Measurements from ENCODE around the gene SMPD4. TPM values are rescaled to one million over a fixed set of nuclear protein-coding genes. Genes with fewer than 3 reads are reported as not detected.

SMPD4 gene
- total and polyA plus RNA-seq, 2 of the 8 experiments (the other 6 are each of a cell fraction or from before 2014, with no cell fraction given) = 102 to 106 TPM

- CTCF ChIA-PET (ENCODE audit: partially characterized antibody) = interaction anchor here (1.0 to 1.1 kb wide), 3 partner anchors 22 to 178 kb away, joined by 3 to 5 read pairs (median 4); no protein-coding TSS in a partner anchor
- no peak for FAIRE-seq
- TF ChIP-seq, protein P1, sequence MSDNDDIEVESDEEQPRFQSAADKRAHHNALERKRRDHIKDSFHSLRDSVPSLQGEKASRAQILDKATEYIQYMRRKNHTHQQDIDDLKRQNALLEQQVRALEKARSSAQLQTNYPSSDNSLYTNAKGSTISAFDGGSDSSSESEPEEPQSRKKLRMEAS (IDR thresholded peaks at IDR 0.05) = no peak
- no peak for TF ChIP-seq CBX8 (IDR thresholded peaks at IDR 0.05; ENCODE audit: borderline replicate concordance, low read depth, low read length)
- no peak for TF ChIP-seq E2F6 (IDR thresholded peaks at IDR 0.05)
- no peak for TF ChIP-seq ATF2 (IDR thresholded peaks at IDR 0.05; ENCODE audit: low read length)
- TF ChIP-seq ZNF274 (IDR thresholded peaks at IDR 0.05; ENCODE audit: borderline replicate concordance, extremely low read depth, low read length) = no peak
- TF ChIP-seq SUZ12 (IDR thresholded peaks at IDR 0.05; ENCODE audit: low read length) = no peak
- TF ChIP-seq HDAC2 (IDR thresholded peaks at IDR 0.05; ENCODE audit: borderline replicate concordance in 1 of 2, low read depth in 2 of 2, low read length in 2 of 2) = no peak
- TF ChIP-seq EGR1 (IDR thresholded peaks at IDR 0.05; ENCODE audit: borderline replicate concordance, low read depth, low read length) = no peak
Measured at GRCh38 chr2:130154773-130155765, 26.3 kb downstream of the SMPD4 start.

More at GRCh38 chr2:130154773-130155765, 26.3 kb downstream of the SMPD4 start:
- H2AFZ ChIP-seq (ENCODE audit: low read length) = no peak overlapping the region
- H2BK12ac ChIP-seq (ENCODE audit: low read depth, low read length) = no peak overlapping the region
- no peak overlapping the region for H3K4me3 ChIP-seq (ENCODE audit: extremely low read depth in 1 of 4, insufficient read depth in 2 of 4, low read depth in 3 of 4, low read length in 4 of 4)
- no peak overlapping the region for H2BK120ac ChIP-seq (replicated peaks; ENCODE audit: low read depth, low read length)
- no peaks in the 10 kb centered on the region for H4K20me1 ChIP-seq (replicated peaks in 1 of 2; ENCODE audit: control insufficient read depth in 1 of 2, insufficient read depth in 2 of 2, low read length in 2 of 2)
- H3K36me3 ChIP-seq (ENCODE audit: control insufficient read depth in 2 of 4, insufficient read depth in 4 of 4, low read length in 3 of 4) = peaks cover 3 to 32% (median 14%) of the 10 kb centered on the region in 4 experiments; a peak in 5 of 8 replicates
- H4K5ac ChIP-seq (ENCODE audit: insufficient read length, low read depth, low read length) = no peak overlapping the region
- no peak overlapping the region for H4K8ac ChIP-seq (ENCODE audit: extremely low read depth, insufficient read depth, low read length)
- no peak overlapping the region for H3K56ac ChIP-seq (replicated peaks; ENCODE audit: insufficient read length, low read depth, low read length)
- H4K91ac ChIP-seq (replicated peaks; ENCODE audit: insufficient read length, low read length) = no peak overlapping the region
- 93% methylated on average over 24 of the region's 29 CpGs; no CpG with 5 or more reads in 1 of the 2 experiments for WGBS, 2 experiments (ENCODE audit: extremely low coverage in 1 of 2, insufficient coverage in 1 of 2, insufficient read length in 1 of 2, insufficient replicate concordance in 2 of 2, low coverage in 1 of 2, low lambda C conversion rate in 2 of 2, missing lambda C conversion rate in 1 of 2)
- no peak for DNase-seq (ENCODE audit: low read depth in 1 of 2, low spot score in 2 of 2)
- H3K4me2 ChIP-seq (ENCODE audit: insufficient read depth in 1 of 2, low read depth in 2 of 2, low read length in 2 of 2) = no peak overlapping the region
- no peak overlapping the region for H3K27ac ChIP-seq (ENCODE audit: low read depth, low read length)
- no peak overlapping the region for H2BK20ac ChIP-seq (ENCODE audit: low read length)
- no peak overlapping the region for H3K4ac ChIP-seq (replicated peaks; ENCODE audit: insufficient read length, low read depth, low read length)
- no peaks in the 10 kb centered on the region for H3K79me1 ChIP-seq (ENCODE audit: low read depth, low read length)
- H3K23me2 ChIP-seq (ENCODE audit: low read depth, low read length) = no peaks in the 10 kb centered on the region
- H3K79me2 ChIP-seq (ENCODE audit: control insufficient read depth in 1 of 2, insufficient read depth in 2 of 2, low read length in 2 of 2) = no peaks in the 10 kb centered on the region
- no peak overlapping the region for H3K23ac ChIP-seq (ENCODE audit: insufficient read length)
- H2BK15ac ChIP-seq (ENCODE audit: low read length) = no peak overlapping the region
- no peak overlapping the region for H2BK5ac ChIP-seq (ENCODE audit: low read depth, low read length)
- H3K27me3 ChIP-seq (replicated peaks in 1 of 4; ENCODE audit: control insufficient read depth in 3 of 4, extremely low read depth in 1 of 4, insufficient read depth in 3 of 4, low read length in 3 of 4) = no peaks in the 10 kb centered on the region
- no peaks in the 10 kb centered on the region for H3K9me3 ChIP-seq (ENCODE audit: insufficient read depth in 2 of 2, low read depth in 1 of 2, low read length in 1 of 2)
- no peak overlapping the region for H3K9ac ChIP-seq (replicated peaks in 1 of 4; ENCODE audit: extremely low read depth in 1 of 4, low read depth in 3 of 4, low read length in 3 of 4)
- no peak overlapping the region for H3K18ac ChIP-seq (ENCODE audit: extremely low read depth, low read length)
- POLR2A ChIA-PET (ENCODE audit: partially characterized antibody) = interaction anchor here (0.9 kb wide), 1 partner anchor 181 kb away, joined by 3 read pairs; no protein-coding TSS in a partner anchor
- H3K4me1 ChIP-seq (replicated peaks in 1 of 4; ENCODE audit: control insufficient read depth in 3 of 4, insufficient read depth in 4 of 4, low read length in 3 of 4) = no peaks in the 10 kb centered on the region
- H3K14ac ChIP-seq (ENCODE audit: insufficient read length) = no peak overlapping the region
- H2AK5ac ChIP-seq (ENCODE audit: low read depth, low read length) = no peak overlapping the region
